ENCODE measurements around the gene RNF213. TPM values are rescaled to one million over a fixed set of nuclear protein-coding genes. Genes with fewer than 3 reads are reported as not detected.

Gene RNF213
- total and polyA plus RNA-seq, 2 donors (not counting 1 experiment from before 2014, with no cell fraction given) = 36.8 to 245 TPM

DNA sequence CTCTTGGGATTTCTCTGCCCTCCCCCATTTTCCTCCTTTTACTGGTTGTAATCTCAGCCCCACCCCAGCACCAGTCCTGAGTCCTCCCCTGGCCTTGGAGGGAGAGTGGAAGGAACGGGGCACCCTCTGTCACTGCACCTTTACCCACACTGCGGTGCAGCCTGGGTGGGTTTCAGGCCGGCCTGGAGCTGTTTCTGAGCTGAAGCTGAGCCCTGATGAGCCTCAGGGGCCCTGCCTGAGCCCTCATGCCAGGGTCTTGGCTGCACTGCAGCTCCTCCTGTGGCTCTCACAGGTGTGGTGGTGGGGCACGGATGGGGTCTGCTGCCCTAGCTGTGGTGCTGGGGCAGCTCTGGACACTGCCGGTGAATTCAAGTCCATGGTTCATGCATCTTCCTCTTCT lies 34.5 kb downstream of the RNF213 start:
- H2AFZ ChIP-seq (ENCODE audit: low read length) = no peak overlapping the region
- no peaks in the 10 kb centered on the region for H3K4me1 ChIP-seq (ENCODE audit: control insufficient read depth, extremely low read depth, insufficient read depth, low read length)
- H3K4me2 ChIP-seq (ENCODE audit: extremely low read depth, insufficient read depth, low read length) = no peak overlapping the region
- H3K79me2 ChIP-seq (ENCODE audit: control insufficient read depth, insufficient read depth, low read length) = no peaks in the 10 kb centered on the region
- H3K27me3 ChIP-seq (ENCODE audit: control insufficient read depth, insufficient read depth, low read length) = no peaks in the 10 kb centered on the region
- H3K9ac ChIP-seq (ENCODE audit: insufficient read depth, low read length) = no peak overlapping the region
- no peak overlapping the region for H3K4me3 ChIP-seq (replicated peaks in 1 of 4; ENCODE audit: control extremely low read depth in 1 of 4, insufficient read depth in 1 of 4, low read depth in 3 of 4, low read length in 4 of 4)
- no peaks in the 10 kb centered on the region for H3K9me3 ChIP-seq (ENCODE audit: control insufficient read depth, insufficient read depth, low read depth, low read length)
- no peak overlapping the region for H3K27ac ChIP-seq (ENCODE audit: insufficient read depth, low read length)
- TF ChIP-seq, protein P1, sequence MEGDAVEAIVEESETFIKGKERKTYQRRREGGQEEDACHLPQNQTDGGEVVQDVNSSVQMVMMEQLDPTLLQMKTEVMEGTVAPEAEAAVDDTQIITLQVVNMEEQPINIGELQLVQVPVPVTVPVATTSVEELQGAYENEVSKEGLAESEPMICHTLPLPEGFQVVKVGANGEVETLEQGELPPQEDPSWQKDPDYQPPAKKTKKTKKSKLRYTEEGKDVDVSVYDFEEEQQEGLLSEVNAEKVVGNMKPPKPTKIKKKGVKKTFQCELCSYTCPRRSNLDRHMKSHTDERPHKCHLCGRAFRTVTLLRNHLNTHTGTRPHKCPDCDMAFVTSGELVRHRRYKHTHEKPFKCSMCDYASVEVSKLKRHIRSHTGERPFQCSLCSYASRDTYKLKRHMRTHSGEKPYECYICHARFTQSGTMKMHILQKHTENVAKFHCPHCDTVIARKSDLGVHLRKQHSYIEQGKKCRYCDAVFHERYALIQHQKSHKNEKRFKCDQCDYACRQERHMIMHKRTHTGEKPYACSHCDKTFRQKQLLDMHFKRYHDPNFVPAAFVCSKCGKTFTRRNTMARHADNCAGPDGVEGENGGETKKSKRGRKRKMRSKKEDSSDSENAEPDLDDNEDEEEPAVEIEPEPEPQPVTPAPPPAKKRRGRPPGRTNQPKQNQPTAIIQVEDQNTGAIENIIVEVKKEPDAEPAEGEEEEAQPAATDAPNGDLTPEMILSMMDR (conservative IDR thresholded peaks at IDR 0.05 in 1 of 2, IDR thresholded peaks at IDR 0.05 in 1 of 2; ENCODE audit: low read depth in 1 of 2, low read length in 2 of 2) = no peak
- TF ChIP-seq EZH2 (IDR thresholded peaks at IDR 0.05; ENCODE audit: low read length, missing control alignments) = no peak
- H4K20me1 ChIP-seq (ENCODE audit: control insufficient read depth, extremely low read depth, insufficient read depth, low read length) = peaks cover 1% of the 10 kb centered on the region
- DNase-seq (ENCODE audit: low read depth in 2 of 2) = no peak
- peaks cover 41% of the 10 kb centered on the region for H3K36me3 ChIP-seq (ENCODE audit: control insufficient read depth, insufficient read depth, low read length)

DNA sequence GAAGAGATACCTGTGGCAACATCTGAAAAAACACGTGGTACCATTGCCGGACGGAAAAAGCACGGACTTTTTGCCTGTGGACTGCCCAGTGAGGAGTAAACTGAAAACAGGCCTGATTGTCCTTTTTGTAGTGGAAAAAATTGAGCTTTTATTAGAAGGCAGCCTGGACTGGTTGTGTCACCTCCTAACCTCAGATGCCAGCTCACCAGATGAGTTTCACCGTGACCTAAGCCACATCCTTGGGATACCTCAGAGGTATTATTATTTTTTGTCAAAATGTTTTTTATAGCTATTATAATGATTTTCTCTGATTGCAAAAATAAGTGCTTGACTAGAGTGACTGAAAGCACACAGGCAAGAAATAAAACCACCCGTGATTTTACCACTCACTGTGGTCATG lies 34.9 kb downstream of the RNF213 start:
- peaks cover 37% of the 10 kb centered on the region for H3K36me3 ChIP-seq (ENCODE audit: control insufficient read depth, insufficient read depth, low read length)

DNA sequence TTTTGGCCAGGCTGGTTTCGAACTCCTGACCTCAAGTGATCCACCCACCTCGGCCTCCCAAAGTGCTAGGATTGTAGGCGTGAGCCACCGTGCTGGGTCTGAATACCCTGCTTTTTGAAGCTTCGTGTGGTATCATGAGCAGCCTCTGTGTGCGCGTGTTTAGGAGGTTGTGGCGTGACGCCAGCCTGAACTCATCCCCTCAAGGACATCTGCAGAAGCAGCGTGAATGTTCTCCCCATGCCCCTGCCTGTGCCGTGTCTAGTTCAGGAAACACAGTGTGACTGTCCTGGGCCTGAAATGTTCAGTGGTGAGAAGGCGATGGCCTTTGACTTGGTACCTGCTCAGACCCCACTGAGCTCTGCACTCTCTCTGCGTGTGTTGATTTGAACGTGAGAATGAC lies 35.6 kb downstream of the RNF213 start:
- H3K27ac ChIP-seq (ENCODE audit: insufficient read depth, low read length) = no peak overlapping the region
- no peak for TF ChIP-seq EZH2 (IDR thresholded peaks at IDR 0.05; ENCODE audit: low read length, missing control alignments)
- TF ChIP-seq, protein P1 (conservative IDR thresholded peaks at IDR 0.05 in 1 of 2, IDR thresholded peaks at IDR 0.05 in 1 of 2; ENCODE audit: low read depth in 1 of 2, low read length in 2 of 2) = no peak
- H3K9me3 ChIP-seq (ENCODE audit: control insufficient read depth, insufficient read depth, low read depth, low read length) = no peaks in the 10 kb centered on the region
- no peak overlapping the region for H3K4me2 ChIP-seq (ENCODE audit: extremely low read depth, insufficient read depth, low read length)
- peaks cover 36% of the 10 kb centered on the region for H3K36me3 ChIP-seq (ENCODE audit: control insufficient read depth, insufficient read depth, low read length)
- no peaks in the 10 kb centered on the region for H4K20me1 ChIP-seq (ENCODE audit: control insufficient read depth, extremely low read depth, insufficient read depth, low read length)
- H3K27me3 ChIP-seq (ENCODE audit: control insufficient read depth, insufficient read depth, low read length) = no peaks in the 10 kb centered on the region
- no peak overlapping the region for H3K4me3 ChIP-seq (replicated peaks in 1 of 4; ENCODE audit: control extremely low read depth in 1 of 4, insufficient read depth in 1 of 4, low read depth in 3 of 4, low read length in 4 of 4)
- no peaks in the 10 kb centered on the region for H3K4me1 ChIP-seq (ENCODE audit: control insufficient read depth, extremely low read depth, insufficient read depth, low read length)
- H2AFZ ChIP-seq (ENCODE audit: low read length) = no peak overlapping the region
- no peak overlapping the region for H3K9ac ChIP-seq (ENCODE audit: insufficient read depth, low read length)
- no peaks in the 10 kb centered on the region for H3K79me2 ChIP-seq (ENCODE audit: control insufficient read depth, insufficient read depth, low read length)
- DNase-seq (ENCODE audit: low read depth in 2 of 2) = no peak

More for the DNA sequence above, 34.9 kb downstream of the RNF213 start:
- no peaks in the 10 kb centered on the region for H4K20me1 ChIP-seq (ENCODE audit: control insufficient read depth, extremely low read depth, insufficient read depth, low read length)
- H3K4me1 ChIP-seq (ENCODE audit: control insufficient read depth, extremely low read depth, insufficient read depth, low read length) = no peaks in the 10 kb centered on the region
- H3K4me2 ChIP-seq (ENCODE audit: extremely low read depth, insufficient read depth, low read length) = no peak overlapping the region
- H3K9ac ChIP-seq (ENCODE audit: insufficient read depth, low read length) = no peak overlapping the region
- H3K79me2 ChIP-seq (ENCODE audit: control insufficient read depth, insufficient read depth, low read length) = no peaks in the 10 kb centered on the region
- no peak overlapping the region for H2AFZ ChIP-seq (ENCODE audit: low read length)
- H3K9me3 ChIP-seq (ENCODE audit: control insufficient read depth, insufficient read depth, low read depth, low read length) = no peaks in the 10 kb centered on the region
- H3K27ac ChIP-seq (ENCODE audit: insufficient read depth, low read length) = no peak overlapping the region
- H3K27me3 ChIP-seq (ENCODE audit: control insufficient read depth, insufficient read depth, low read length) = no peaks in the 10 kb centered on the region
- no peak for DNase-seq (ENCODE audit: low read depth in 2 of 2)
- no peak for TF ChIP-seq EZH2 (IDR thresholded peaks at IDR 0.05; ENCODE audit: low read length, missing control alignments)
- TF ChIP-seq, protein P1 (conservative IDR thresholded peaks at IDR 0.05 in 1 of 2, IDR thresholded peaks at IDR 0.05 in 1 of 2; ENCODE audit: low read depth in 1 of 2, low read length in 2 of 2) = no peak
- no peak overlapping the region for H3K4me3 ChIP-seq (replicated peaks in 1 of 4; ENCODE audit: control extremely low read depth in 1 of 4, insufficient read depth in 1 of 4, low read depth in 3 of 4, low read length in 4 of 4)

All from fibroblast of lung (primary cell).